Right lobe of liver (tissue), 6 donors: ENCODE measurements around the gene SH3TC1. TPM values are rescaled to one million over a fixed set of nuclear protein-coding genes. Genes with fewer than 3 reads are reported as not detected.

Experiments used
- ATAC-seq, 4 donors: fragments of 200-7000 bp; cut with Tn5 transposase; one replicate each; pipeline ENCODE4 v1.9.1; 2020; ENCODE audit warnings: mild to moderate bottlenecking in 4 of 4, moderate library complexity in 4 of 4
- DNase-seq, 3 donors: peaks; one replicate each; pipeline ENCODE4 v3.0.0-alpha.2; 2020
- H3K27ac ChIP-seq, 3 donors: fragments of 200-600 bp; one replicate each; pipeline ENCODE4 v1.8.0; 2022
- H3K27me3 ChIP-seq, 2 donors: fragments of 200-600 bp; one replicate each; pipeline ENCODE4 v1.8.0; 2022
- H3K36me3 ChIP-seq, 4 donors: fragments of 200-600 bp; sonication (generic) in 1 of 4; one replicate each; pipeline versions ENCODE4 v1.5.1 to v1.8.0; 2017 to 2022; ENCODE audit warnings: control low read depth in 1 of 4
- H3K4me1 ChIP-seq, 4 donors: fragments of 200-600 bp; sonication (generic) in 1 of 4; one replicate each; pipeline versions ENCODE4 v1.5.1 to v1.8.0; 2017 to 2022; ENCODE audit warnings: control low read depth in 1 of 4
- H3K4me3 ChIP-seq, 3 donors: fragments of 200-600 bp; one replicate each; pipeline ENCODE4 v1.8.0; 2022
- H3K9me3 ChIP-seq, 4 donors: fragments of 200-600 bp; sonication (generic) in 1 of 4; one replicate each; pipeline versions ENCODE4 v1.5.1 to v1.8.0; 2017 to 2022; ENCODE audit warnings: control low read depth in 1 of 4
- CTCF ChIP-seq, 4 donors: fragments of 200-600 bp in 3 of 4; fragments of 450-650 bp in 1 of 4; IDR thresholded peaks; one replicate each; pipeline versions ENCODE4 v1.5.1 to v1.8.0; 2016 to 2022; ENCODE audit warnings: antibody characterized with exemption in 4 of 4, mild to moderate bottlenecking in 2 of 4
- POLR2A ChIP-seq: fragments of 450-650 bp; IDR thresholded peaks from one replicate; pipeline ENCODE4 v1.6.1; 2017; ENCODE audit warnings: antibody characterized with exemption, mild to moderate bottlenecking
- WGBS: methylation state at CpG from one replicate; pipeline ENCODE4 v1.1.6; 2018; ENCODE audit warnings: low coverage, low lambda C conversion rate; ENCODE audit not compliant: insufficient coverage; ENCODE audit errors: missing lambda C conversion rate; 5-methylcytosine and 5-hydroxymethylcytosine counted together
- intact Hi-C, 2 donors: fragments of 100-400 bp; cut with DNase I; formaldehyde crosslinking; loops; one replicate each; pipeline versions ENCODE4 v1.11.2 to v1.14.1; 2022
- total RNA-seq, 6 experiments: library from RNA; depleted of rRNA in 2 of 6; stranded (reverse); fragments of >200 nt in 2 of 6; fragmentation: NEBNext Ultra II Directional in 3 of 6; extraction: Animal tissue kit (Norgen Biotek cat#: 25700) in 3 of 6; gene quantifications; one replicate each; pipeline versions ENCODE4 v1.1.0 to v1.2.4, GENCODE V29; 2016 to 2023
- donor health status: DM: no; HTN: yes; CAD: no.
- donor health status: DM: no; HTN: no; CAD: no.
- donor health status: DM: no; HTN: no; CAD: no.
- donor health status: DM: no; HTN: yes; CAD: no.
- donor health status: DM: no; HTN: yes; CAD: no.

Gene SH3TC1
- total RNA-seq, 6 experiments from 2014 or later: 13.2 to 48.0 (median 24.9) TPM

GRCh38 chr4:8205241-8205707, 6.2 kb downstream of the SH3TC1 start:
- Histone ChIP-seq H3K27ac (no peak overlapping the region), H3K4me1 (peaks cover 0 to 26% (median 9%) of the 10 kb centered on the region in 4 donors), H3K9me3 (no peaks in the 10 kb centered on the region), H3K36me3 (peaks cover 0 to 13% (median 3%) of the 10 kb centered on the region in 4 donors), H3K27me3 (no peaks in the 10 kb centered on the region), H3K4me3 (no peak overlapping the region)
- intact Hi-C loops: no loop called here
- no CpG with 5 or more reads among the region's 19 CpGs for WGBS
- ATAC-seq (no peak), DNase-seq (peak in 1 of 3 donors; percentile 33)
- TF ChIP-seq CTCF (IDR thresholded peaks at IDR 0.05): no peak
- TF ChIP-seq POLR2A: no peak

GRCh38 chr4:8205749-8206611, 6.9 kb downstream of the SH3TC1 start:
- 70% methylated on average over 13 of the region's 26 CpGs for WGBS
- H3K4me3 ChIP-seq: no peak overlapping the region
- no peaks in the 10 kb centered on the region for H3K27me3 ChIP-seq
- TF ChIP-seq POLR2A: no peak
- TF ChIP-seq CTCF (IDR thresholded peaks at IDR 0.05): no peak
- ATAC-seq: no peak
- no peaks in the 10 kb centered on the region for H3K9me3 ChIP-seq
- peaks cover 0 to 13% (median 3%) of the 10 kb centered on the region in 4 donors for H3K36me3 ChIP-seq
- no peak overlapping the region for H3K27ac ChIP-seq
- intact Hi-C loops: no loop called here
- H3K4me1 ChIP-seq: peaks cover 0 to 20% (median 7%) of the 10 kb centered on the region in 4 donors
- peak in 1 of 3 donors; percentile 29 for DNase-seq

- intact Hi-C loops: no loop called here
- H3K4me1 ChIP-seq: peaks cover 0 to 7% (median 1%) of the 10 kb centered on the region in 4 donors
- H3K9me3 ChIP-seq: no peaks in the 10 kb centered on the region
- H3K4me3 ChIP-seq: no peak overlapping the region
- H3K27ac ChIP-seq: no peak overlapping the region
- H3K36me3 ChIP-seq: peaks cover 0 to 13% (median 3%) of the 10 kb centered on the region in 4 donors
- 73% methylated on average over 5 of the region's 6 CpGs for WGBS
- ATAC-seq (peak in 2 of 4 donors; percentile 4 to 33), DNase-seq (no peak)
- H3K27me3 ChIP-seq: no peaks in the 10 kb centered on the region
- no peak for TF ChIP-seq CTCF (IDR thresholded peaks at IDR 0.05)
- no peak for TF ChIP-seq POLR2A
These were observed 8.2 kb downstream of the SH3TC1 start for GRCh38 chr4:8207314-8207713.

GRCh38 chr4:8208565-8208964, 9.5 kb downstream of the SH3TC1 start:
- WGBS: 100% methylated on average over 3 of the region's 12 CpGs
- ATAC-seq: no peak
- H3K9me3 ChIP-seq: no peaks in the 10 kb centered on the region
- H3K36me3 ChIP-seq: peaks cover 0 to 13% (median 3%) of the 10 kb centered on the region in 4 donors
- H3K27me3 ChIP-seq: no peaks in the 10 kb centered on the region
- H3K4me1 ChIP-seq: no peaks in the 10 kb centered on the region
- no peak for DNase-seq
- H3K27ac ChIP-seq: no peak overlapping the region
- no peak for TF ChIP-seq POLR2A
- no peak for TF ChIP-seq CTCF (IDR thresholded peaks at IDR 0.05)
- H3K4me3 ChIP-seq: no peak overlapping the region
- intact Hi-C loops: no loop called here
